Keratinocyte (primary cell): ENCODE measurements around the gene CDS2. TPM values are rescaled to one million over a fixed set of nuclear protein-coding genes. Genes with fewer than 3 reads are reported as not detected.

Experiments
- DNase-seq: peaks from one replicate; pipeline ENCODE4 v3.0.0-alpha.2; 2011; ENCODE audit warnings: low read depth, missing footprints, low spot score
- FAIRE-seq: peaks from 2 replicates; lab custom pipeline; 2011; peaks lifted over from hg19 to GRCh38; lab: Jason Lieb, UNC
- H2AFZ ChIP-seq: 2 replicates; pipeline ENCODE4 v1.6.0; 2012; ENCODE audit warnings: low read length, control low read depth, inconsistent platforms; ENCODE audit not compliant: control insufficient read depth
- H3K27ac ChIP-seq: 2 replicates; pipeline ENCODE4 v1.5.1; 2011; ENCODE audit warnings: low read length; ENCODE audit not compliant: control insufficient read depth, insufficient read depth
- H3K27me3 ChIP-seq: 3 replicates; pipeline ENCODE4 v1.6.0; 2011; ENCODE audit warnings: low read length; ENCODE audit not compliant: control insufficient read depth, insufficient read depth; ENCODE audit errors: extremely low read depth
- H3K36me3 ChIP-seq, 2 experiments: 2 replicates in 1 of 2; 3 replicates in 1 of 2; pipeline ENCODE4 v1.5.1; 2011; ENCODE audit warnings: low read length in 2 of 2, mild to moderate bottlenecking in 1 of 2; ENCODE audit not compliant: control insufficient read depth in 2 of 2, insufficient read depth in 2 of 2; ENCODE audit errors: extremely low read depth in 1 of 2
- H3K4me1 ChIP-seq: 3 replicates; pipeline ENCODE4 v1.5.1; 2011; ENCODE audit warnings: low read length; ENCODE audit not compliant: control insufficient read depth, insufficient read depth; ENCODE audit errors: extremely low read depth
- H3K4me2 ChIP-seq: 3 replicates; pipeline ENCODE4 v1.6.0; 2011; ENCODE audit warnings: low read depth, low read length; ENCODE audit not compliant: control insufficient read depth, insufficient read depth; ENCODE audit errors: extremely low read depth
- H3K4me3 ChIP-seq, 3 experiments: fragments of 200-600 bp in 1 of 3; sonication (generic) in 1 of 3; 2 replicates in 2 of 3; 3 replicates in 1 of 3; pipeline ENCODE4 v1.5.1; 2011 to 2016; ENCODE audit warnings: low read length in 3 of 3, mild to moderate bottlenecking in 3 of 3, control low read depth in 2 of 3, inconsistent platforms in 1 of 3, low read depth in 1 of 3, mixed read lengths in 1 of 3, mixed run types in 1 of 3, moderate library complexity in 1 of 3; ENCODE audit not compliant: control insufficient read depth in 2 of 3, insufficient read depth in 2 of 3; ENCODE audit errors: extremely low read depth in 1 of 3
- H3K79me2 ChIP-seq: 2 replicates; pipeline ENCODE4 v1.6.0; 2012; ENCODE audit warnings: low read length; ENCODE audit not compliant: control insufficient read depth, insufficient read depth
- H3K9ac ChIP-seq: 3 replicates; pipeline ENCODE4 v1.6.0; 2011; ENCODE audit warnings: low read length; ENCODE audit not compliant: control insufficient read depth, insufficient read depth; ENCODE audit errors: extremely low read depth
- H3K9me1 ChIP-seq: 3 replicates; pipeline ENCODE4 v1.6.0; 2011; ENCODE audit warnings: low read length; ENCODE audit not compliant: control insufficient read depth, insufficient read depth; ENCODE audit errors: extremely low read depth
- H3K9me3 ChIP-seq: 2 replicates; pipeline ENCODE4 v1.5.1; 2012; ENCODE audit warnings: low read depth, low read length; ENCODE audit not compliant: control insufficient read depth
- H4K20me1 ChIP-seq: 3 replicates; pipeline ENCODE4 v1.6.0; 2011; ENCODE audit warnings: low read length; ENCODE audit not compliant: control insufficient read depth, insufficient read depth; ENCODE audit errors: extremely low read depth
- EZH2 ChIP-seq: IDR thresholded peaks from one replicate; pipeline ENCODE4 v1.6.1; 2012; ENCODE audit warnings: inconsistent platforms, mild to moderate bottlenecking, low read length, moderate library complexity
- dilution Hi-C: fragments of 300-500 bp; cut with MboI; formaldehyde crosslinking; loops from one replicate; pipeline ENCODE4 v1.7.0; 2020; ENCODE audit warnings: low sequenced_read_pairs; ENCODE audit not compliant: extremely low pct_ligation_motif_present
- polyA plus RNA-seq, 5 experiments: library from polyadenylated mRNA; depleted of rRNA in 3 of 5; stranded (reverse) in 3 of 5; stranded (forward) in 1 of 5; unstranded in 1 of 5; fragments of >200 nt; gene quantifications; 1 replicate in 1 of 5; 2 replicates in 3 of 5; 3 replicates in 1 of 5; pipeline versions ENCODE4 v1.2.1 to v1.2.3, GENCODE V29; 2011 to 2012; ENCODE audit warnings: missing spikeins in 2 of 5, low read depth in 1 of 5, low replicate concordance in 1 of 5
- TF ChIP-seq, protein P1 (sequence below), 3 experiments: IDR thresholded peaks in 1 of 3; conservative IDR thresholded peaks in 1 of 3; optimal IDR thresholded peaks in 1 of 3; 2 replicates in 2 of 3; 3 replicates in 1 of 3; pipeline versions ENCODE3 to v1.5.1; 2011; ENCODE audit warnings: low read length in 3 of 3, mild to moderate bottlenecking in 3 of 3, moderate library complexity in 2 of 3, control low read depth in 1 of 3, inconsistent platforms in 1 of 3; ENCODE audit not compliant: insufficient read depth in 2 of 3; ENCODE audit errors: extremely low read depth in 1 of 3

Gene CDS2
- polyA plus RNA-seq, 1 donor (not counting 4 experiments of a cell fraction or from before 2014, with no cell fraction given): 67.1 TPM

DNA sequence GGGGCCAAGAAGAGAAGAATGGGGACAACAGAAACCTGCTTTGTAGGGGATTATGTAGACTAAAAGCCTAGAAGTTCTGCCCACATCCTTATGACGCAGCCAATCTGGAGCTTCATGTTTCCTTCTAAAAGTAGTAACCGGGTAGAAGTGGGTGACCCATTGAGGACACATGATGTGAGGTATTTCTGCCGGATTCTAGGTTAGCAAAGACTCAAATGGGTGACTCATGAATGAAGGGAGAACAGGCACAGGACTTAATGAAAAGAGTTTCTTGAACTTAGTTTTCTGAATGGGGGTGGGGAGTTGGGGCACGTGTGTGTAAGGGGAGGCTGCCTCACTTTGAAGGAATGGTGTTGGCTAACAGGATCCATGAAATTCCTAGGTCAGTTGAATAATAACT is 68.8 kb downstream of the CDS2 start:
- dilution Hi-C loops: no loop called here
- H3K27me3 ChIP-seq: no peaks in the 10 kb centered on the region
- H3K4me2 ChIP-seq: no peak overlapping the region
- no peak for FAIRE-seq
- no peaks in the 10 kb centered on the region for H3K79me2 ChIP-seq
- H4K20me1 ChIP-seq: no peaks in the 10 kb centered on the region
- H3K27ac ChIP-seq: no peak overlapping the region
- H3K9ac ChIP-seq: no peak overlapping the region
- TF ChIP-seq, protein P1, sequence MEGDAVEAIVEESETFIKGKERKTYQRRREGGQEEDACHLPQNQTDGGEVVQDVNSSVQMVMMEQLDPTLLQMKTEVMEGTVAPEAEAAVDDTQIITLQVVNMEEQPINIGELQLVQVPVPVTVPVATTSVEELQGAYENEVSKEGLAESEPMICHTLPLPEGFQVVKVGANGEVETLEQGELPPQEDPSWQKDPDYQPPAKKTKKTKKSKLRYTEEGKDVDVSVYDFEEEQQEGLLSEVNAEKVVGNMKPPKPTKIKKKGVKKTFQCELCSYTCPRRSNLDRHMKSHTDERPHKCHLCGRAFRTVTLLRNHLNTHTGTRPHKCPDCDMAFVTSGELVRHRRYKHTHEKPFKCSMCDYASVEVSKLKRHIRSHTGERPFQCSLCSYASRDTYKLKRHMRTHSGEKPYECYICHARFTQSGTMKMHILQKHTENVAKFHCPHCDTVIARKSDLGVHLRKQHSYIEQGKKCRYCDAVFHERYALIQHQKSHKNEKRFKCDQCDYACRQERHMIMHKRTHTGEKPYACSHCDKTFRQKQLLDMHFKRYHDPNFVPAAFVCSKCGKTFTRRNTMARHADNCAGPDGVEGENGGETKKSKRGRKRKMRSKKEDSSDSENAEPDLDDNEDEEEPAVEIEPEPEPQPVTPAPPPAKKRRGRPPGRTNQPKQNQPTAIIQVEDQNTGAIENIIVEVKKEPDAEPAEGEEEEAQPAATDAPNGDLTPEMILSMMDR (optimal IDR thresholded peaks at IDR 0.05 in 1 of 3, IDR thresholded peaks at IDR 0.05 in 1 of 3, conservative IDR thresholded peaks at IDR 0.05 in 1 of 3; ENCODE audit: extremely low read depth in 1 of 3, insufficient read depth in 2 of 3, low read length in 3 of 3): no peak
- no peak for TF ChIP-seq EZH2
- peaks cover 10% of the 10 kb centered on the region for H3K4me1 ChIP-seq
- peaks cover 10 to 14% of the 10 kb centered on the region in 2 experiments for H3K36me3 ChIP-seq
- no peaks in the 10 kb centered on the region for H3K9me1 ChIP-seq
- H2AFZ ChIP-seq: no peak overlapping the region
- no peak for DNase-seq
- no peak overlapping the region for H3K4me3 ChIP-seq
- no peaks in the 10 kb centered on the region for H3K9me3 ChIP-seq

DNA sequence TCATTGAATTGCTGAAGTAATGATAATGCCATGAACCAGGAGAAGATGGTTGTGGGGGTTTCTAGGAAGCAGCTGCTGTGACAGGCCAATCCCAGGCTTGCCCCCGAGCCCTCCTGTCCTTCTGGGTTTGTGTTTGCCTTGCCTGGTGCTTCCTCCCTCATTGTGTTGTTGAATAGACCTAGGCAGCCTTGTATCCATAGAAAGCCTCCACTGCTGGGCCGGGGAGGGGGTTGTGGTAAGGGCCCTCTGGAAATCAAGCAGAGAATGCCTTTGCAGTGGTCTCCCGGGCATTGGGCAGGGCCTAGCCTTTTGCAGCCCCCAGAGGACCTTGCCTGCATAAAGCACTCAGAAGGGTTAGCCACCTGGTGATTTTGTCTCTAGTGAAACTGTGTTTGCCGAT is 69.3 kb downstream of the CDS2 start:
- H3K36me3 ChIP-seq: peaks cover 10 to 14% of the 10 kb centered on the region in 2 experiments
- no peak overlapping the region for H3K4me2 ChIP-seq
- peaks cover 10% of the 10 kb centered on the region for H3K4me1 ChIP-seq
- FAIRE-seq (no peak), DNase-seq (no peak)
- no peak overlapping the region for H3K4me3 ChIP-seq
- no peak overlapping the region for H2AFZ ChIP-seq
- dilution Hi-C loops: no loop called here
- no peaks in the 10 kb centered on the region for H3K9me3 ChIP-seq
- H3K9ac ChIP-seq: no peak overlapping the region
- H3K79me2 ChIP-seq: no peaks in the 10 kb centered on the region
- TF ChIP-seq, protein P1 (optimal IDR thresholded peaks at IDR 0.05 in 1 of 3, IDR thresholded peaks at IDR 0.05 in 1 of 3, conservative IDR thresholded peaks at IDR 0.05 in 1 of 3; ENCODE audit: extremely low read depth in 1 of 3, insufficient read depth in 2 of 3, low read length in 3 of 3): no peak
- no peak for TF ChIP-seq EZH2
- H4K20me1 ChIP-seq: no peaks in the 10 kb centered on the region
- no peaks in the 10 kb centered on the region for H3K9me1 ChIP-seq
- H3K27me3 ChIP-seq: no peaks in the 10 kb centered on the region
- no peak overlapping the region for H3K27ac ChIP-seq
